Measurements from ENCODE around the gene ARSA.
"Not testable (repeated sequence)": the region's sequence is repeated elsewhere in the genome, so short reads cannot be mapped to it uniquely, and the experiment has no call there.

Gene ARSA

DNA sequence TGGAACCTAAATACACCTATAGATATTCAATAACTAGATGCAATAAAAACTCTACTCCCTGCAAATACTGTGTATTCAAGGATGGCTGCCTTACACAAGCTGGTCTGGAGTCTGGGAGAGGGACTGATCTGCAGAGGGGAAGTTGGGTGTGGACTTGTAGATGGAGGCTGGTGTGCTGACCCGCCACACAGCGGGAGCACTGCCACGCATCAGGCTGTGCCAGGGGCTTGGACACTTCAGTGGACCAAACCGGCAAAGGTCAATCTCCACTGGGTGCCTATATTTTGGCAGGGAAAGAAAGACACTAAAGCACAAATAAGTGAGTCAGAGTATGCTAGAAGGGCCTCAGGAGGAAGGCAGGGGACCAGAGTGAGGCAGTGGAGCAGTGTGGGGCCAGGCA is 42.6 kb upstream of the ARSA start:
- no peaks in the 10 kb centered on the region for H3K27me3 ChIP-seq (ENCODE audit: low read depth)
- in situ Hi-C loops (cut with MboI; ENCODE audit: low sequenced_read_pairs) = no loop called here
- H3K4me3 ChIP-seq = no peak overlapping the region
- H3K36me3 ChIP-seq (replicated peaks) = no peaks in the 10 kb centered on the region
- no peaks in the 10 kb centered on the region for H3K9me3 ChIP-seq
- H3K4me1 ChIP-seq = peaks cover 5% of the 10 kb centered on the region
- DNase-seq (ENCODE audit: low spot score in 2 of 2) = no peak

DNA sequence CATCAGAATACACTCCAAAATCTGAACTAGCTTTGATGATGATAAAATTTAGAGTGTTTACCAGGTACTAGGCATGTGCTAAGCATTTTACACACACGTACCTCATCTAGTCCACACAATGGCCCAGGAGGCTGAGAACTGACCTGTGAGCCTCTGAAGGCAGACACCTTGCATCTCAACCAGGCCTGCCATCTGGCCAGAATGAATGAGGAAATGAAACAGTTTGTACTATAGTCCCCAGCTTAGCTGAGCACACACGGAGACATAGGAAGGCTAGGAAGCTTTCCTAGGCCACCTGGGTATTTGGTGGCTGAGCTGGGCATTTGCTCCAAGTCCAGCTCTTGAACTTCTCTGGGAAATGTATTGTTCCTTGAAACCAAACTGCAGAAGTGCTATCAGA is 37.8 kb upstream of the ARSA start:
- no peak for DNase-seq (ENCODE audit: low spot score in 2 of 2)
- in situ Hi-C loops (cut with MboI; ENCODE audit: low sequenced_read_pairs) = no loop called here

DNA sequence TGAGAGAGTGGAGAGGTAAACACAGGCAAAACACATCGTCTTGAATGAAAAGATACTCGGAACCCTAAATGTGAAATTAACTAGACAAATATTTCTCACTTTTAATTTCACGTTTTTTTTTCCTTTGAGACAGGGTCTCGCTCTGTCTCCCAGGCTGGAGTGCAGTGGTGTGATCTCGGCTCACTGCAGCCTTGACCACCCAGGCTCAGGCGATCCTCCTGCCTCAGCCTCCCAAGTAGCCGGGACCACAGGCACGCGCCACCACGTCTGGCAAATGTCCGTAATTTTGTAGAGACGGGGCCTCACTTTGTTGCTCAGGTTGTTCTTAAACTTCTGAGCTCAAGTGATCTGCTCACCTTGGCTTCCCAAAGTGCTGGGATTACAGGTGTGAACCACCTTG is 37.3 kb upstream of the ARSA start:
- H3K4me3 ChIP-seq = no peak overlapping the region

More for the DNA sequence above, 37.8 kb upstream of the ARSA start:
- Histone ChIP-seq H3K4me3 (no peak overlapping the region), H3K4me1 (no peaks in the 10 kb centered on the region), H3K36me3 (replicated peaks) (no peaks in the 10 kb centered on the region), H3K9me3 (no peaks in the 10 kb centered on the region), H3K27me3 (ENCODE audit: low read depth) (no peaks in the 10 kb centered on the region)

DNA sequence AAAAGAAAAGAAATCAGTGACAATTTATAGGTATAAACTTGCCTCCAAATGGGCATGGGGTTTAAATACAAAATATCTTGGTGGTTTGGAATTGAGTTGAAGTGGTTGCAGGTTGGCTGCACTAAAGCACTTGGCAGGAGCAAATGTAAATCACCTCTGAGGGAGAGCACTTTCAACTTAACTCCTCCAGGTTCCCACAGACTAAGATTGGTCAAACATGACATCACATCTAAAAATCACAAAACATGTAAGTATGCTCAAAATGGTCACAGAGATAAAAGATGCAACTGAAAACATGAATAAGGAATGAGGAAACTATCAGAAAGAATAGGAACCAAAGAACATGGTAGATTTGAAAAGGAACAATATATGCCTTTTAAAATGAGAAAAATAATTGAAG is 32.4 kb upstream of the ARSA start:
- H3K27me3 ChIP-seq (ENCODE audit: low read depth) = no peaks in the 10 kb centered on the region
- no peaks in the 10 kb centered on the region for H3K4me1 ChIP-seq
- H3K36me3 ChIP-seq (replicated peaks) = no peaks in the 10 kb centered on the region
- H3K9me3 ChIP-seq = no peaks in the 10 kb centered on the region; the same call in 1 of the 2 replicates
- H3K4me3 ChIP-seq = no peak overlapping the region
- no peak for DNase-seq (ENCODE audit: low spot score in 2 of 2)
- in situ Hi-C loops (cut with MboI; ENCODE audit: low sequenced_read_pairs) = no loop called here

More for the DNA sequence above, 37.3 kb upstream of the ARSA start:
- Histone ChIP-seq H3K27me3 (ENCODE audit: low read depth) (no peaks in the 10 kb centered on the region), H3K9me3 (no peaks in the 10 kb centered on the region), H3K36me3 (replicated peaks) (no peaks in the 10 kb centered on the region), H3K4me1 (no peaks in the 10 kb centered on the region)
- in situ Hi-C loops (cut with MboI; ENCODE audit: low sequenced_read_pairs) = no loop called here
- no peak for DNase-seq (ENCODE audit: low spot score in 2 of 2)

DNA sequence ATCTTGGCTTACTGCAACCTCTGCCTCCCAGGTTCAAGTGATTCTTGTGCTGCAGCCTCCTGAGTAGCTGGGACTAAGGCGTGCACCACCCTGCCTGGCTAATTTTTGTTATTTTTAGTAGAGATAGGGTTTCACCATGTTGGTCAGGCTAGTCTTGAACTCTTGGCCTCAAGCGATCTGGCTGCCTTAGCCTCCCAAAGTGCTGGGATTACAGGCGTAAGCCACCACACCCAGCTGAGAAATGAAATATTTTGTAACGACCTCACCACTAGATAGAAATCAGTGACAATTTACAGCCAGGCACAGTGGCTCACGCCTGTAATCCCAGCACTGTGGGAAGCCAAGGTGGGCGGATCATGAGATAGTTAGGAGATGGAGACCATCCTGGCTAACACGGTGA is 31.8 kb upstream of the ARSA start:
- H3K4me3 ChIP-seq; DNase-seq (ENCODE audit: low spot score in 2 of 2); H3K9me3 ChIP-seq; H3K36me3 ChIP-seq (replicated peaks); H3K27me3 ChIP-seq (ENCODE audit: low read depth); in situ Hi-C loops (cut with MboI; ENCODE audit: low sequenced_read_pairs); H3K4me1 ChIP-seq: not testable (repeated sequence)

DNA sequence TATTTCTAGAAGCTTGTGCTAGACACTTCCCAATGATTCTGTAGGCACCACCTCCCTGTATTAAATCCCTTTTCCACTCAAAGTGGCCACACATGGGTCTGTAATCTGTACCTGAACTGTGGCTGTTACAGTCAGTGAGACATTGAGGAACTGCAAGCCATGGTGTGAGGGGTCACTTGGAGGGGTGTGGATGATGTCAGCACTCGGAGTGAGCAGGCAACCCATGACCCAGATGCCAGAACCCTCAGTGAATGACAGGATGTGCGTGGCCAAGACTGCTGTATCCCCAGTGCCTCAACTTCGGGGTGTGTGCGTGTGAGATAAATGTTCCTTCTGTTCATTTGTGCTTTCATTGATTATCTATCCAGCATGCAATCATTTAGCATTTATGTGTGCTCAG is 30.0 kb upstream of the ARSA start:
- Histone ChIP-seq H3K36me3 (replicated peaks) (no peaks in the 10 kb centered on the region), H3K27me3 (ENCODE audit: low read depth) (no peaks in the 10 kb centered on the region), H3K4me3 (no peak overlapping the region), H3K9me3 (no peaks in the 10 kb centered on the region; the same call in none of the 2 replicates), H3K4me1 (no peaks in the 10 kb centered on the region)
- in situ Hi-C loops (cut with MboI; ENCODE audit: low sequenced_read_pairs) = no loop called here
- no peak for DNase-seq (ENCODE audit: low spot score in 2 of 2)

DNA sequence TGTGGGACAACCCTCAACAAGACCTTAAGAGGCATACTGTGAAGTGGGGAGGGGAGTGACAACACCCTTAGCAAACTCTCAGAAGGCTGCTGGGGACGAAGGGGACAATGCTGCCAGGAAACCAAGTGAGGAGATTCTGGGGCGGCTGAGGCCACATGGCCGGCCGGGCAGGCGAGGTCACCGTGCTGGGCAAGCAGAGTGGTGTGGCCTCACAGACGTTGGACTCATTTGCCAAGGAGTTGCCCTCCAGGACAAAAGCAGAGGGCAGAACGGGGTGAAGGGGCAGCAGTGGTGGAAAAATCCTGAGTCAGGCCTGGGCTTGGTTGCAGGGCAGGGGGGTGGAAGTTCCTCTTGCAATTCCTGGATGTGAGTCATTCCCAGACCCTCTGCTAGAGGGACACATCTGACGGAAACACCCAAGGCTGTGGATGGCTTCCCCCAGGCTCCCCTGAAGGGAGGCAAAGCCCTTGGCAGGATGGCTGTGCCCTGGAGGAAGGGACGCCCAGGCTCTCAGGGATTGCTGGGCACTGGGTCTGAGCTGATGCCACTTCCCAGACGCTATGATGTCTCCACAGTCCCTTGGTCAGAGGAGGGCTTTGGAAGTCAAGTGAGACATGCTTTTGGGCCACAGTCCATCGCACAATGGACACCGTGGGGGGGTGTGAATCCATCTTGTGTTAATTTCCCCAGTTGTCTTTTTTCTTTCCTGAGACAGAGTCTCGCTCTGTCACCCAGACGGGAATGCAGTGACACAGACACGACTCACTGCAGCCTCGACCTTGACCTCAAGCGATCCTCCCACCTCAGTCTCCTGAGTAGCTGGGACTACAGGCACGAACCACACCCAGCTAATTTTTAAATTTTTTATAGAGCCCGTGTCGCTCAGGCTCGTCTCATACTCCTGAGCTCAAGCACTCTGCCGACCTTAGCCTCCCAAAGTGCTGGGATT is 28.4 kb upstream of the ARSA start:
- H3K27me3 ChIP-seq (ENCODE audit: low read depth) = no peaks in the 10 kb centered on the region
- in situ Hi-C loops (cut with MboI; ENCODE audit: low sequenced_read_pairs) = no loop called here
- H3K4me1 ChIP-seq = no peaks in the 10 kb centered on the region
- DNase-seq (ENCODE audit: low spot score in 2 of 2) = no peak
- H3K36me3 ChIP-seq (replicated peaks) = no peaks in the 10 kb centered on the region
- H3K9me3 ChIP-seq = no peaks in the 10 kb centered on the region; the same call in none of the 2 replicates
- H3K4me3 ChIP-seq = no peak overlapping the region

DNA sequence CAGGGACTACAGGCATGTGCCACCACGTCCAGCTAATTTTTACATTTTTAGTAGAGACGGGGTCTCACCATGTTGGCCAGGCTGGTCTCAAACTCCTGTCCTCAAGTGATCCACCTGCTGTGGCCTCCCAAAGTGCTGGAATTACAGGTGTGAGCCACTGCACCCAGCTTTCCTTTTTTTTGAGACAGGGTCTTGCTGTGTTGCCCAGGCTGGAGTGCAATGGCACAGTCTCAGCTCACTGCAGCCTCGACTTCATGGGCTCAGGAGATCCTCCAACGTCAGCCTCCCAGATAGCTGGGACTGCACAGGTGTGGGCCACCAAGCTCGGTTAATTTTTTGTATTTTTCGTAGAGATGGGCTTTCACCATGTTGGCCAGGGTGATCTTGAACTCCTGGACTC is 26.7 kb upstream of the ARSA start:
- DNase-seq (ENCODE audit: low spot score in 2 of 2); in situ Hi-C loops (cut with MboI; ENCODE audit: low sequenced_read_pairs): not testable (repeated sequence)

DNA sequence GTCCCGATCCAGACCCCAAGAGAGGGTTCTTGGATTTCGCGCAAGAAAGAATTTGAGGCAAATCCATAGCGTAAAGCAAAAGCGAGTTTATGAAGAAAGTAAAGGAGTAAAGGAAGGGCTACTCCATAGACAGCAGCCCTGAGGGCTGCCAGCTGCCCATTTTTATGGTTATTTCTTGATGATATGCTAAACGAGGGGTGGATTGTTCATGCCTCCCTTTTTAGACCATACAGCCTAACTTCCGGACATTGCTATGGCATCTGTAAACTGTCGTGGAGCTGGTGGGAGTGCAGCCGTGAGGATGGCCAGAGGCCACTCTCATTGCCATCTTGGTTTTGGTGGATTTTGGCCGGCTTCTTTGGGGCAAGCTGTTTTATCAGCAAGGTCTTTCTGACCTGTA is 25.3 kb upstream of the ARSA start:
- H3K9me3 ChIP-seq = peaks cover 15% of the 10 kb centered on the region
- H3K27me3 ChIP-seq (ENCODE audit: low read depth) = no peaks in the 10 kb centered on the region
- in situ Hi-C loops (cut with MboI; ENCODE audit: low sequenced_read_pairs) = no loop called here
- no peak overlapping the region for H3K4me3 ChIP-seq
- H3K4me1 ChIP-seq = no peaks in the 10 kb centered on the region
- DNase-seq (ENCODE audit: low spot score in 2 of 2) = no peak
- H3K36me3 ChIP-seq (replicated peaks) = no peaks in the 10 kb centered on the region

More for the DNA sequence above, 26.7 kb upstream of the ARSA start:
- H3K4me3 ChIP-seq; H3K9me3 ChIP-seq; H3K4me1 ChIP-seq; H3K36me3 ChIP-seq (replicated peaks); H3K27me3 ChIP-seq (ENCODE audit: low read depth): not testable (repeated sequence)

DNA sequence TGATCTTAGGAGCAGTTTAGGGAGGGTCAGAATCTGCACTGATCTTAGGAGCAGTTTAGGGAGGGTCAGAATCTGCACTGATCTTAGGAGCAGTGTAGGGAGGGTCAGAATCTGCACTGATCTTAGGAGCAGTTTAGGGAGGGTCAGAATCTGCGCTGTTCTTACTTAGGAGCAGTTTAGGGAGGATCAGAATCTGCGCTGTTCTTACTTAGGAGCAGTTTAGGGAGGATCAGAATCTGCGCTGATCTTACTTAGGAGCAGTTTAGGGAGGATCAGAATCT is 15.8 kb upstream of the ARSA start:
- H3K4me3 ChIP-seq; H3K4me1 ChIP-seq; H3K36me3 ChIP-seq (replicated peaks); in situ Hi-C loops (cut with MboI; ENCODE audit: low sequenced_read_pairs); DNase-seq (ENCODE audit: low spot score in 2 of 2): not testable (repeated sequence)
- peaks cover 11% of the 10 kb centered on the region; the same call in 1 of the 2 replicates for H3K27me3 ChIP-seq (ENCODE audit: low read depth)
- peaks cover 11% of the 10 kb centered on the region; the same call in 1 of the 2 replicates for H3K9me3 ChIP-seq

DNA sequence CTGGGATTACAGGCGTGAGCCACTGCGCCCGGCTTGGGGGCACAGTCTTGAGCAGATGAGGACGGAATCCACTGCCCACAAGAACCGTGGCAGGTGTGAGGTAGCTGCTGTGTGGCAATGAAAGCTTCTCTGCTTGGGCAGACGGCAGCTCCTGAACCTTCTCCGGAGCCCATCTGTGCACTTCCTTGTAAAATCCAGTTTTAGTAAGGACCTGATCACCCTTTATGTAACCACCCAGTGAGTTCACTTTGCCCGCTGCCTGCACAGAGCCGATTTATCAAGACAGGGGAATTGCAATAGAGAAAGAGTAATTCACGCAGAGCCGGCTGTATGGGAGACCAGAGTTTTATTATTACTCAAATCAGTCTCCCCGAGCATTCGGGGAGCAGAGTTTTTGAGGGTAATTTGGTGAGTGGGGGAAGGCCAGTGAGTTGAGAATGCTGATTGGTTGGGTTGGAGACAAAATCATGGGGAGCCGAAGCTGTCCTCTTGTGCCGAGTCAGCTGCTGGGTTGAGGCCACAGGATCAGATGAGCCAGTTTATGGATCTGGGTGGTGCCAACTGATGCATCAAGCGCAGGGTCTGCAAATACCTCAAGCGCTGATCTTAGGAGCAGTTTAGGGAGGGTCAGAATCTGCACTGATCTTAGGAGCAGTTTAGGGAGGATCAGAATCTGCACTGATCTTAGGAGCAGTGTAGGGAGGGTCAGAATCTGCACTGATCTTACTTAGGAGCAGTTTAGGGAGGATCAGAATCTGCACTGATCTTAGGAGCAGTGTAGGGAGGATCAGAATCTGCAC is 15.3 kb upstream of the ARSA start:
- H3K36me3 ChIP-seq (replicated peaks); H3K9me3 ChIP-seq; H3K4me3 ChIP-seq; H3K4me1 ChIP-seq; DNase-seq (ENCODE audit: low spot score in 2 of 2); in situ Hi-C loops (cut with MboI; ENCODE audit: low sequenced_read_pairs): not testable (repeated sequence)
- peaks cover 11% of the 10 kb centered on the region; the same call in 1 of the 2 replicates for H3K27me3 ChIP-seq (ENCODE audit: low read depth)

DNA sequence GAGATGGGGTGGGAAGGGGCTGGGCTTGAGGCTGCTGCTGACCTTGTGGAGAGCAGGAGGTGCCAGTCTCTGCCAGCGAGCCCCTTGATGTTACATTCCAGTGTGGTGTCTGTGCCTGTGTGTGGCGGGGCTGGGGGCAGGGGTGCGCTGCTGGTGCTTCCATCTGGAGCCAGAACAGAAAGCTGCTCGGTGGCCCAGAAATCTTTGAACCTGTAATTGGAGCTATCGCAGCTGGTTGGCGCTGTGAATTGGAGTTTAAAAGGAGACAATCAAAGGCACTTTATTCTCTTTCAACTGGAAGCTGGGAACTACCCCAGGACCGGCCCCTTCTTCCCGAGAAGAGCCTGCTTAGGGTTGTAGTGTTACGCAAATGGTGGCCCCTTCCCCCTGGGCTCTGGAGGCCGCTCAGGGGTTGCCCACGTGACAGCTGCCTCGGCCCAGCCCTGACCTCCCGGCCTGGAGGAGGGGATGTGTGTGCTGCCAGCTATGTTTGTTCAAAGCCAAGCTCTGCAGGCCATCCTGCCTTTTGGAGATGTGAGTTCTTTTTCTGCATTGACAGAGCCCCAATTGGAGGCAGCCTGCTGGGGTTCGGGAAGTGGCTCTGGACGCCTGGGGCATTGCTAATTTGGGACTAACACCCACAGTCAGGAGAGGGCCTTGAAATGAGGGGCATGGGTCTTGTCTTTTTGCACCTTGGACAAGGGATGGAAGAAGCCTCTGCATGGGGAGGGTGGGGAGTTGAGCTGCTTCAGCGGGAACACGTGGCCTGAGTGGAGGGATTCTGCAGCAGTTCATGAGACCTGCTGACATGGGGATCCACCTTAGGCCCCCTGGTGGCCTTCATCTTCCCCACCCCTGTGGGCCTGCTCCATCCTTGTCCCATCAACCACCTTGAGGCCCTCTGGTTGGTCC is 14.0 kb upstream of the ARSA start:
- no peak overlapping the region for H3K4me3 ChIP-seq

DNA sequence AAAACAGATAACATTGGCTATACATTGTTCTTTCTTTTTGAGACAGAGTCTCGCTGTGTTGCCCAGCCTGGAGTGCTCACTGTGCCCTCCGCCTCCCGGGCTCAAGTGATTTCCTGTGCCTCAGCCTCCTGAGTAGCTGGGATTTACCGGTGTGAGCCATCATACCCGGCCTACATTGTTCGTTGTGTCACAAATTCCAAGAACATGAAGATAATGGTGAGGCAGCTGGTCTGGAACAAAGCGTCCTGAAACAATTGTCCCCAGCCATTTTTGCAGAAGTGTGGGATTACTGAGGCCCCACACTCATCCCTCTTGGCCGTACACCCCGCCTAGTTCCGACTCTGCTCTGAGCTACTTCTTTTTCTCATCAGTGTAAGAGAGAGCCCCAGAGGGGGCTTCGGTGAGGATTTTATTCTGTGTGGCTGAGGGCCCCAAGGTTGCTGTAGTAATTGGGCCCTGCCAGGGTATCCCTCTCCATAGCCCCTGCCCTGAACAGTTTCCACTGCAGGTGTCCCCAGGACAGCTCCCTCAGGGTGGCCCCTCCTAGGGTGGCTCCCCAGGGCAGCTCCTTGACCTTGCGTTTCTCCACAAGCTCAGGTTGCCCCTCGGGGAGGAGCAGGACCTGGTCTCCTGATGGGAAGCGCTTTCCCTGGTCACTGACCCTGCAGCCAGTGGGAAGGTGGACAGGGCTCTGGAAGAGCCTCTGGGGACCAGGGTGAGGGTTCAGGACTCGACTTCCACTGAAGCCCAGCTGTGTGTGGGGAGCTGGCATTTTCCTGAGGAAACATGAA is 13.1 kb upstream of the ARSA start:
- H3K4me1 ChIP-seq = no peaks in the 10 kb centered on the region
- H3K27me3 ChIP-seq (ENCODE audit: low read depth) = peaks cover 11% of the 10 kb centered on the region; the same call in 1 of the 2 replicates
- H3K36me3 ChIP-seq (replicated peaks) = no peaks in the 10 kb centered on the region
- no peak for DNase-seq (ENCODE audit: low spot score in 2 of 2)
- H3K4me3 ChIP-seq = no peak overlapping the region
- H3K9me3 ChIP-seq = 0 out of 2 replicates have a peak, but pooled peaks cover 3% of the 10 kb centered on the region
- in situ Hi-C loops (cut with MboI; ENCODE audit: low sequenced_read_pairs) = no loop called here

More for the DNA sequence above, 14.0 kb upstream of the ARSA start:
- Histone ChIP-seq H3K4me1 (no peaks in the 10 kb centered on the region), H3K27me3 (ENCODE audit: low read depth) (peaks cover 11% of the 10 kb centered on the region; the same call in 1 of the 2 replicates), H3K36me3 (replicated peaks) (no peaks in the 10 kb centered on the region), H3K9me3 (0 out of 2 replicates have a peak, but pooled peaks cover 3% of the 10 kb centered on the region)
- peak in 1 of 2 experiments; percentile 41 for DNase-seq (ENCODE audit: low spot score in 2 of 2)
- in situ Hi-C loops (cut with MboI; ENCODE audit: low sequenced_read_pairs) = no loop called here
